Measurements from ENCODE around the gene SLC66A3.

SLC66A3 gene

DNA sequence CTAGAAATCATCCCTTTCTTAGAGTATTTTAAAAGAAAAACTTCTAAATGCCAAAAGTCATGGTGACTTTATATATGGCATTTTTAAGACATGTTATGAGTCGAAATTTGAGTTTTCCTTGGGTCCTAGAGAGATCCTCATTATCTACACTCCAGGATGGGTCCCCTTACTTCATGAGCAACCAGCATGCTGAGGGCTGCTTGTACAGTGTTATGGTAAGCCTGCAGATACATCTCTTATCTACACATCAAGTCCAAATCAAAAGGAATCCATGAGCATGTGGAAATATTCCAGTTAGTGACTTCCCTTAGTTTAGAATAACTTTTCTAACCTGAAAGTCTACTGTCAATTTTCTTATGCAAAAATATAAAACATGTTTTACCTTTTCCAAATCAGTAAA, 58.7 kb downstream of the SLC66A3 start:
- no peak for DNase-seq (ENCODE audit: low read depth, low spot score)

DNA sequence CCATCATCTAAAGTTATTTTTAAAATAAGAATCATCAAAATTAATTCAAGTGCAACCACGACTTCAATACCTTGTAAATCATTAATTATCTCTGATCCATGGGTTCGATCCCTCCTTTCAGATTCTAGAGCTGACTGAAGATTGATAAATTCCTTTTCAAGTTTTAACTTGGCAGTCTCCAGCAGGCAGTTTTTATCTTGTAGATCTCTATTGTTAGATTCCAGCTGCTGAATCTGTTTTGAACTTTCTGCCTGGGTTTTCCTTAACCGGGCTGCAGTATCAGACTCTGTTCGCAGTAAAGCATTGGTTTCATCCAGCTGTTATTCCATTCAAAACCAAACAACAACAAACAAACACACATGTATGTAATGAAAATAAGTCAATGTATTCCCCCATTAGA, 59.5 kb downstream of the SLC66A3 start:
- no peak for DNase-seq (ENCODE audit: low read depth, low spot score)

DNA sequence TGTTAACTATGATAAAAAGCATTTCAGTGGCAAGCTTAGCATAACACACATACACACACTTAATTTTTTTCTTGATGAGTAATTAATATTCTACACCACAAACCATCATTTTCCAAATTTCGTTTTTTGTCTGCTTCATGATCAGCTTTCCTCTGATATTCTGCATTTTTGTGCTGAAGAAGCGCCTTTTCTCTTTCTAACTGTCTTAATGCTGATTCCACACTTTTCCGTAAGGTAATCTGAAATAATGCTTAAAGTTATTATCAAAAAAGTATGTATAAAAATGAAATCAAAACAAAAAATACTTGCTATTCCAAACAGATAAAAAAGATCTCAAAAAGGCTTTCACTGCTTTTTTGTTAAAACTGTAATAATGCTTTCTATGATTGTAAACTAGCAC, 60.1 kb downstream of the SLC66A3 start:
- no peak for DNase-seq (ENCODE audit: low read depth, low spot score)

DNA sequence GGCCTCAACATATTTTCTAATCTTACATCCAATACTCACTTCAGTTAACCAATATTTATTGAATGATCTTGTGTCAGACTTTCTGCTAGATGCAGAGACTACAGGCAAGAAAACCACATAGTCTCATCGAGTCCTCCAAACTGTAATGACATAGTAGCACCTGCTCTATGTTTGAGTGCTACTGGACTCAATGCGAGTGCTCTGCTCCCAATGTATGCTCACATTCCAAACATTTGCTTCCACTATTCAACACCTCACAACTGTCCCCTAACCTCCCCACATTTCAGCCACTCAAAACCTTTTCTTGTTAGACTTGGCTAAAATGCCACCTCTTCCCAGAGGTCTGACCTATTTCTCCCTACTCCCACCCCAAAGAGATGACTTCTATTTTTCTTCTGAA, 65.2 kb downstream of the SLC66A3 start:
- DNase-seq (ENCODE audit: low read depth, low spot score): no peak

DNA sequence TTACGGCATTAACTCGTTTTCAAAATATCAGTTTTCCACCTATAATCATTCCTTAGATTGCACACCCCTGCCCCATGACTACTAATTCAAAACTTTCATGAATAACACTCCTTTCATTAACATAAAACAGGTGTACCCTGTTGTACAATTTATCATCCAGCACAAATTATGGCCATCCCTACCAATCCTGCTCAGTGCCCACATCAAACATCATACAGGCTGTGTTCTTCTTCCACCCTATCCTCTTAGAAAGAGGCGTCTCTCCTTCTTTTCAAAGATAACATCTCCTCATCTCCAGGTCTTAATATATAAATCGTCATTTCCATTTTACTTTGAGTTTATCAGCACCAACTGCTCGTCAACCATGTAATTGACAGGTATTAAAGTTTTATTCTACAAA, 67.6 kb downstream of the SLC66A3 start:
- DNase-seq (ENCODE audit: low read depth, low spot score): no peak

DNA sequence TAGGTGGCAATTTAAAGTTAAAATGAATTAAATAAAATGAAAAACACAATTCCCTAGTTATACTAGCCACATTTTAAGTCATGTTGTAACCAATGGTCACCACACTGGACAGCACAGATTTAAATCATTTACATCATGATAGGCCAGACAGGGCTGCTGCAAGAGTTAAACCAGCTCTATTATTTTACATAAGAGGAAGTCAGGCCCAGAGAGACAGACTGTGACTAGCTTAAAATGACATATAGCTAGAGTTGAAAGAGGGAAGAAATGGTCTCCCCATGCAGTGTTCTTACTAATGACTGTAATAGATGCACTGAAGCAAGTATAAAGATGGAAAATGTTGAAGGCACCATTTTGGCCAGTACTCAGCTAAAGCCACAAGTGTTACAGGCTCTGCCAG, 69.6 kb downstream of the SLC66A3 start:
- DNase-seq (ENCODE audit: low read depth, low spot score): no peak

DNA sequence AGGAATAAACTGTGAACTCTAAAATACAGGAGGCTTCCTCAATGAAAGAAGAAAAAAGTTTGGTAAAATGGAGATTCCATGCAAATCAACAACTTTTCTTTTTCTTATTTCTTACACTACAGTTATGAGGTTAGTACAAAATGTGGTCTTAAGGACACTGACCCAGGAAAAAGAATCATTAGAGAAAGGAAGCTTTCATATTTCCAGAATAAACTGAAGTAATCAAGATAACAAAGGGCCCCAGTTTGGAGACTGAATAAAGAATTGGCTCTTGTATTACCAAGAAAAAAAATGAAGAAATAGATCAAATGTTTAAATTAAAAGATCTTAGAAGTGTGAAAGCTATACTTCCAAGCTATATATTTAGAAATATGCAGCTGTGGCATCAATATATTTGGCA, 72.3 kb downstream of the SLC66A3 start:
- no peak for DNase-seq (ENCODE audit: low read depth, low spot score)

Data from iPS DF 19.7 (cell line).